ENCODE data around the gene TENM3. TPM values are rescaled to one million over a fixed set of nuclear protein-coding genes. Genes with fewer than 3 reads are reported as not detected.

The TENM3 gene
- total and polyA plus RNA-seq, 2 donors (not counting 3 experiments of a cell fraction or from before 2014, with no cell fraction given) = 3.2 to 6.2 TPM

DNA sequence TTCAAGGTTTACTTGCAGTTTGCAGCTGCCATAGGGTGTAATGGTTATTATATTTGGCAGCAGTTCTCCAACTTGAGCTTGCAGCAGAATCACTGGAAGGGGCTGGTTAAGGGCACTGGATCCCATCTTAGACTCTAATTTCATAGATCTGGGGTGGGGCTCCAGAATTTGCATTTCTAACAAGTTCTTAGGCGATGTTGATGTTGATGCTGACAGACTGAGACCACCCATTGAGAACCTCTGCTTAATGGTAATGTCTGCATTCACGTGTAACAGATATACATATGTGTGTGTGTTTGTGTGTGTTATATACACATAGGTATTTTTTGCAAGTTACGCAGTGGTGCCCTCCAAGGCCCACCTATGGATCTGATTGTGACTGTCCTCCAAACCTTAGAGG is 13.8 kb downstream of the TENM3 start:
- Histone ChIP-seq H2AFZ (ENCODE audit: low read depth, low read length) (no peak overlapping the region), H3K36me3 (ENCODE audit: control insufficient read depth in 2 of 2, extremely low read depth in 1 of 2, insufficient read depth in 2 of 2, low read length in 2 of 2) (no peaks in the 10 kb centered on the region), H3K27ac (ENCODE audit: insufficient read depth, low read depth, low read length) (no peak overlapping the region), H3K27me3 (ENCODE audit: control insufficient read depth in 2 of 2, insufficient read depth in 2 of 2, low read length in 2 of 2) (no peaks in the 10 kb centered on the region), H3K79me2 (ENCODE audit: control insufficient read depth, insufficient read depth, low read length) (no peaks in the 10 kb centered on the region), H3K4me3 (replicated peaks in 1 of 3; ENCODE audit: insufficient read depth in 1 of 3, low read depth in 1 of 3, low read length in 3 of 3) (no peak overlapping the region), H3K4me1 (ENCODE audit: control insufficient read depth, extremely low read depth, insufficient read depth, low read length) (no peaks in the 10 kb centered on the region), H3K9me3 (replicated peaks; ENCODE audit: control insufficient read depth, insufficient read depth, low read length) (no peaks in the 10 kb centered on the region), H3K4me2 (ENCODE audit: insufficient read depth, low read length) (no peak overlapping the region), H3K9me1 (replicated peaks; ENCODE audit: control insufficient read depth, extremely low read depth, insufficient read depth, low read length) (no peaks in the 10 kb centered on the region), H3K9ac (replicated peaks; ENCODE audit: extremely low read depth, insufficient read depth, low read length) (no peak overlapping the region), H4K20me1 (replicated peaks; ENCODE audit: control insufficient read depth, extremely low read depth, insufficient read depth, low read length) (no peaks in the 10 kb centered on the region)
- no peak for FAIRE-seq
- no TSS peak for BruUV-seq (replicated peaks)
- no peak for DNase-seq (ENCODE audit: low read depth, low spot score)
- CTCF ChIA-PET = no interaction called here
- dilution Hi-C loops (cut with MboI; ENCODE audit: extremely low pct_ligation_motif_present, low sequenced_read_pairs) (no loop called here), intact Hi-C loops (cut with micrococcal nuclease) (no loop called here)
- TF ChIP-seq, protein P1, sequence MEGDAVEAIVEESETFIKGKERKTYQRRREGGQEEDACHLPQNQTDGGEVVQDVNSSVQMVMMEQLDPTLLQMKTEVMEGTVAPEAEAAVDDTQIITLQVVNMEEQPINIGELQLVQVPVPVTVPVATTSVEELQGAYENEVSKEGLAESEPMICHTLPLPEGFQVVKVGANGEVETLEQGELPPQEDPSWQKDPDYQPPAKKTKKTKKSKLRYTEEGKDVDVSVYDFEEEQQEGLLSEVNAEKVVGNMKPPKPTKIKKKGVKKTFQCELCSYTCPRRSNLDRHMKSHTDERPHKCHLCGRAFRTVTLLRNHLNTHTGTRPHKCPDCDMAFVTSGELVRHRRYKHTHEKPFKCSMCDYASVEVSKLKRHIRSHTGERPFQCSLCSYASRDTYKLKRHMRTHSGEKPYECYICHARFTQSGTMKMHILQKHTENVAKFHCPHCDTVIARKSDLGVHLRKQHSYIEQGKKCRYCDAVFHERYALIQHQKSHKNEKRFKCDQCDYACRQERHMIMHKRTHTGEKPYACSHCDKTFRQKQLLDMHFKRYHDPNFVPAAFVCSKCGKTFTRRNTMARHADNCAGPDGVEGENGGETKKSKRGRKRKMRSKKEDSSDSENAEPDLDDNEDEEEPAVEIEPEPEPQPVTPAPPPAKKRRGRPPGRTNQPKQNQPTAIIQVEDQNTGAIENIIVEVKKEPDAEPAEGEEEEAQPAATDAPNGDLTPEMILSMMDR (IDR thresholded peaks at IDR 0.05; ENCODE audit: extremely low read depth in 1 of 2, insufficient read depth in 1 of 2, low read depth in 1 of 2, low read length in 2 of 2) = no peak
- TF ChIP-seq, protein P2, sequence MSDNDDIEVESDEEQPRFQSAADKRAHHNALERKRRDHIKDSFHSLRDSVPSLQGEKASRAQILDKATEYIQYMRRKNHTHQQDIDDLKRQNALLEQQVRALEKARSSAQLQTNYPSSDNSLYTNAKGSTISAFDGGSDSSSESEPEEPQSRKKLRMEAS (IDR thresholded peaks at IDR 0.05; ENCODE audit: insufficient read depth, insufficient read length) = no peak
- TF ChIP-seq FOS (IDR thresholded peaks at IDR 0.05; ENCODE audit: borderline replicate concordance, insufficient read depth, low read length) = no peak
- POLR2A ChIA-PET = no interaction called here

GRCh38 chr4:182257503-182257902 is 14.3 kb downstream of the TENM3 start:
- no peaks in the 10 kb centered on the region for H3K9me1 ChIP-seq (replicated peaks; ENCODE audit: control insufficient read depth, extremely low read depth, insufficient read depth, low read length)
- intact Hi-C loops (cut with micrococcal nuclease) (no loop called here), dilution Hi-C loops (cut with MboI; ENCODE audit: extremely low pct_ligation_motif_present, low sequenced_read_pairs) (no loop called here)
- POLR2A ChIA-PET = no interaction called here
- H3K27me3 ChIP-seq (ENCODE audit: control insufficient read depth in 2 of 2, insufficient read depth in 2 of 2, low read length in 2 of 2) = no peaks in the 10 kb centered on the region
- DNase-seq (ENCODE audit: low read depth, low spot score) (no peak), FAIRE-seq (no peak)
- no peaks in the 10 kb centered on the region for H3K36me3 ChIP-seq (ENCODE audit: control insufficient read depth in 2 of 2, extremely low read depth in 1 of 2, insufficient read depth in 2 of 2, low read length in 2 of 2)
- CTCF ChIA-PET = no interaction called here
- no peaks in the 10 kb centered on the region for H3K4me1 ChIP-seq (ENCODE audit: control insufficient read depth, extremely low read depth, insufficient read depth, low read length)
- no peak for TF ChIP-seq POLR2A (IDR thresholded peaks at IDR 0.05; ENCODE audit: low read depth, low read length)
- no peak for TF ChIP-seq MYC (IDR thresholded peaks at IDR 0.05; ENCODE audit: low read depth, low read length)
- no peak for TF ChIP-seq POLR2AphosphoS5 (IDR thresholded peaks at IDR 0.05; ENCODE audit: insufficient read depth, low read depth, low read length)
- no peak for TF ChIP-seq GATA2 (IDR thresholded peaks at IDR 0.05; ENCODE audit: insufficient read depth, insufficient read length, low read depth, low read length)
- TF ChIP-seq, protein P2 (IDR thresholded peaks at IDR 0.05; ENCODE audit: insufficient read depth, insufficient read length) = no peak
- TF ChIP-seq, protein P1 (IDR thresholded peaks at IDR 0.05; ENCODE audit: extremely low read depth in 1 of 2, insufficient read depth in 1 of 2, low read depth in 1 of 2, low read length in 2 of 2) = no peak
- no peak for TF ChIP-seq JUN (IDR thresholded peaks at IDR 0.05; ENCODE audit: borderline replicate concordance, insufficient read depth, insufficient read length, low read depth)
- no peak for TF ChIP-seq EZH2 (IDR thresholded peaks at IDR 0.05; ENCODE audit: borderline replicate concordance, low read depth, low read length, severe bottlenecking)
- TF ChIP-seq FOS (IDR thresholded peaks at IDR 0.05; ENCODE audit: borderline replicate concordance, insufficient read depth, low read length) = no peak
- H3K4me3 ChIP-seq (replicated peaks in 1 of 3; ENCODE audit: insufficient read depth in 1 of 3, low read depth in 1 of 3, low read length in 3 of 3) = no peak overlapping the region
- no TSS peak for BruUV-seq (replicated peaks)
- no peak overlapping the region for H3K4me2 ChIP-seq (ENCODE audit: insufficient read depth, low read length)
- H3K9ac ChIP-seq (replicated peaks; ENCODE audit: extremely low read depth, insufficient read depth, low read length) = no peak overlapping the region
- H4K20me1 ChIP-seq (replicated peaks; ENCODE audit: control insufficient read depth, extremely low read depth, insufficient read depth, low read length) = no peaks in the 10 kb centered on the region
- H3K79me2 ChIP-seq (ENCODE audit: control insufficient read depth, insufficient read depth, low read length) = no peaks in the 10 kb centered on the region
- no peak overlapping the region for H2AFZ ChIP-seq (ENCODE audit: low read depth, low read length)
- no peak overlapping the region for H3K27ac ChIP-seq (ENCODE audit: insufficient read depth, low read depth, low read length)
- H3K9me3 ChIP-seq (replicated peaks; ENCODE audit: control insufficient read depth, insufficient read depth, low read length) = no peaks in the 10 kb centered on the region
